Jurkat, Clone E6-1 (cell line): ENCODE measurements around the gene LRP3.

Experiments
- DNase-seq: peaks from one replicate; pipeline ENCODE4 v3.0.0-alpha.2; 2011; ENCODE audit warnings: low read depth, low spot score
- H3K4me3 ChIP-seq: 2 replicates; pipeline ENCODE4 v1.5.1; 2011; ENCODE audit warnings: mild to moderate bottlenecking, low read length, control low read depth, moderate library complexity

The LRP3 gene

GRCh38 chr19:33231511-33231910 lies 37.4 kb downstream of the LRP3 start:
- no peak for DNase-seq
- H3K4me3 ChIP-seq: no peak overlapping the region

GRCh38 chr19:33232656-33233055 lies 38.5 kb downstream of the LRP3 start:
- H3K4me3 ChIP-seq: no peak overlapping the region
- DNase-seq: no peak

GRCh38 chr19:33233056-33233873 lies 39.1 kb downstream of the LRP3 start:
- no peak overlapping the region for H3K4me3 ChIP-seq
- DNase-seq: no peak

GRCh38 chr19:33234092-33234491 lies 40.0 kb downstream of the LRP3 start:
- no peak for DNase-seq
- H3K4me3 ChIP-seq: no peak overlapping the region

GRCh38 chr19:33234736-33235135 lies 40.6 kb downstream of the LRP3 start:
- no peak for DNase-seq
- H3K4me3 ChIP-seq: no peak overlapping the region

GRCh38 chr19:33235269-33235995 lies 41.3 kb downstream of the LRP3 start:
- H3K4me3 ChIP-seq: no peak overlapping the region
- peak; percentile 28 for DNase-seq

- no peak for DNase-seq
- no peak overlapping the region for H3K4me3 ChIP-seq
Measured at GRCh38 chr19:33235996-33236350, 41.8 kb downstream of the LRP3 start.

- H3K4me3 ChIP-seq: no peak overlapping the region
- DNase-seq: no peak
Measured at GRCh38 chr19:33236696-33237390, 42.7 kb downstream of the LRP3 start.

GRCh38 chr19:33238481-33239149 lies 44.5 kb downstream of the LRP3 start:
- DNase-seq: no peak

GRCh38 chr19:33239223-33239975 lies 45.3 kb downstream of the LRP3 start:
- DNase-seq: no peak
- no peak overlapping the region for H3K4me3 ChIP-seq

More at GRCh38 chr19:33238481-33239149, 44.5 kb downstream of the LRP3 start:
- H3K4me3 ChIP-seq: no peak overlapping the region

GRCh38 chr19:33240181-33240771 lies 46.1 kb downstream of the LRP3 start:
- no peak overlapping the region for H3K4me3 ChIP-seq
- DNase-seq: no peak

- H3K4me3 ChIP-seq: no peak overlapping the region
- DNase-seq: no peak
Measured at GRCh38 chr19:33241091-33241529, 47.0 kb downstream of the LRP3 start.

- no peak for DNase-seq
- H3K4me3 ChIP-seq: no peak overlapping the region
Measured at GRCh38 chr19:33241530-33242101, 47.5 kb downstream of the LRP3 start.

- no peak overlapping the region for H3K4me3 ChIP-seq
- no peak for DNase-seq
Measured at GRCh38 chr19:33242131-33242530, 48.0 kb downstream of the LRP3 start.

- H3K4me3 ChIP-seq: no peak overlapping the region
- no peak for DNase-seq
Measured at GRCh38 chr19:33242911-33243310, 48.8 kb downstream of the LRP3 start.

GRCh38 chr19:33245948-33246708 lies 52.0 kb downstream of the LRP3 start:
- H3K4me3 ChIP-seq: no peak overlapping the region
- no peak for DNase-seq

- H3K4me3 ChIP-seq: no peak overlapping the region
- DNase-seq: no peak
Measured at GRCh38 chr19:33246709-33247440, 52.7 kb downstream of the LRP3 start.
